PC-3 (cell line): Measurements from ENCODE around the gene SWSAP1.

Experiments used
- CTCF ChIP-seq: fragments of 300-600 bp; sonication (generic); conservative IDR thresholded peaks from 2 replicates; pipeline ENCODE4 v1.5.1; 2017; ENCODE audit warnings: antibody characterized with exemption, low read depth, mild to moderate bottlenecking, low read length
- EZH2 ChIP-seq: fragments of 300-600 bp; sonication (generic); IDR thresholded peaks from one replicate; pipeline ENCODE4 v1.6.1; 2017; ENCODE audit warnings: antibody characterized with exemption, mild to moderate bottlenecking, low read length; ENCODE audit not compliant: unreplicated experiment

- no peak for TF ChIP-seq CTCF
- no peak for TF ChIP-seq EZH2
Measured at GRCh38 chr19:11337080-11337479, 37.4 kb upstream of the SWSAP1 start.
